Astrocyte of the spinal cord (primary cell): Measurements from ENCODE around the gene SVEP1.
A peak's percentile ranks its signal among the peaks of the same experiment; 100 is the strongest.

ENCODE experiments used
- DNase-seq: peaks from one replicate; pipeline ENCODE4 v3.0.0; 2011; ENCODE audit warnings: low read depth, low spot score
- H3K4me3 ChIP-seq: 2 replicates; pipeline ENCODE4 v1.5.1; 2011; ENCODE audit warnings: low read depth, mild to moderate bottlenecking, low read length, moderate library complexity
- in situ Hi-C: cut with HindIII; loops from 2 replicates; pipeline ENCODE4 v1.10.0; 2017; ENCODE audit warnings: low sequenced_read_pairs
- TF ChIP-seq, protein P1 (sequence below): IDR thresholded peaks from 2 replicates; pipeline ENCODE4 v1.5.1; 2012; ENCODE audit warnings: low read depth, mild to moderate bottlenecking, low read length, inconsistent platforms

Gene SVEP1

DNA sequence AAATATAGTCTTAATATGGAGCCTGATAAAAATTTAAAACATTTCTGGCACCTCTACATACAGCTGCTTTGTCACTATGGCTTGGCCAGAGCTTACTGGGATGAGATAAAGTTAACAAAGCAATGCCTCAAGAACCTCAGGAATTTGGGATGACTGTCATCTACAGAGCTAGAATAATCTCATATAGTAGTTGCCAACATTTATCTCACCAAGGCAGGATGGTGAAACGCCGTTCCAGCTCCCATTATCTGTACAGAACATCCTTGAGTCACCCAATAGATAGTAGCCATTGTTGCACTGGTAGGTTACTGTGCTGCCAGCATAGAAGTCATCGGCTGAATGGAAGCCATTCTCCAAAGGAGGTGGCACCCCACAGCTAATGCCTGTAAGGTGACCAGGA is 147.3 kb downstream of the SVEP1 start:
- in situ Hi-C loops: no loop called here
- TF ChIP-seq, protein P1, sequence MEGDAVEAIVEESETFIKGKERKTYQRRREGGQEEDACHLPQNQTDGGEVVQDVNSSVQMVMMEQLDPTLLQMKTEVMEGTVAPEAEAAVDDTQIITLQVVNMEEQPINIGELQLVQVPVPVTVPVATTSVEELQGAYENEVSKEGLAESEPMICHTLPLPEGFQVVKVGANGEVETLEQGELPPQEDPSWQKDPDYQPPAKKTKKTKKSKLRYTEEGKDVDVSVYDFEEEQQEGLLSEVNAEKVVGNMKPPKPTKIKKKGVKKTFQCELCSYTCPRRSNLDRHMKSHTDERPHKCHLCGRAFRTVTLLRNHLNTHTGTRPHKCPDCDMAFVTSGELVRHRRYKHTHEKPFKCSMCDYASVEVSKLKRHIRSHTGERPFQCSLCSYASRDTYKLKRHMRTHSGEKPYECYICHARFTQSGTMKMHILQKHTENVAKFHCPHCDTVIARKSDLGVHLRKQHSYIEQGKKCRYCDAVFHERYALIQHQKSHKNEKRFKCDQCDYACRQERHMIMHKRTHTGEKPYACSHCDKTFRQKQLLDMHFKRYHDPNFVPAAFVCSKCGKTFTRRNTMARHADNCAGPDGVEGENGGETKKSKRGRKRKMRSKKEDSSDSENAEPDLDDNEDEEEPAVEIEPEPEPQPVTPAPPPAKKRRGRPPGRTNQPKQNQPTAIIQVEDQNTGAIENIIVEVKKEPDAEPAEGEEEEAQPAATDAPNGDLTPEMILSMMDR: no peak
- no peak for DNase-seq
- H3K4me3 ChIP-seq: no peak overlapping the region

DNA sequence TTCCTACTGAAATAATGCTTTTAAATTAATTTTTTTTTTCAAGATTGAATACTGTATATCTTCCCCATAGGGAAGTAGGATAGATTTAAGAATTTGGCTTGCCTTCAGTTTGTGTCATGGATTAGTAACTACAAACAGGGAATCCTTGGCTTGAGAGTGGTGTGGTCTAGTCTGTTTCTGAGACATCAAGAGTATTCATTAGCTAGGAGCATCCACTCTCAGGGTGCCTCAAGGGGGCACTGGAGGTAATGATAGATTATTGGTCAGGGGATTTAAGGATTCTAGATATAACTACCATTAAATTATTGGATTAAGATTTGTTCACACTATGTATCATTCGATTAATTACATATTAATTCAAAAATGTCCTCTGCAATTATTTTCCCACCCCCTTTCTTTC is 150.1 kb downstream of the SVEP1 start:
- TF ChIP-seq, protein P1: peak; percentile 26
- no peak overlapping the region for H3K4me3 ChIP-seq
- no peak for DNase-seq
- in situ Hi-C loops: no loop called here

DNA sequence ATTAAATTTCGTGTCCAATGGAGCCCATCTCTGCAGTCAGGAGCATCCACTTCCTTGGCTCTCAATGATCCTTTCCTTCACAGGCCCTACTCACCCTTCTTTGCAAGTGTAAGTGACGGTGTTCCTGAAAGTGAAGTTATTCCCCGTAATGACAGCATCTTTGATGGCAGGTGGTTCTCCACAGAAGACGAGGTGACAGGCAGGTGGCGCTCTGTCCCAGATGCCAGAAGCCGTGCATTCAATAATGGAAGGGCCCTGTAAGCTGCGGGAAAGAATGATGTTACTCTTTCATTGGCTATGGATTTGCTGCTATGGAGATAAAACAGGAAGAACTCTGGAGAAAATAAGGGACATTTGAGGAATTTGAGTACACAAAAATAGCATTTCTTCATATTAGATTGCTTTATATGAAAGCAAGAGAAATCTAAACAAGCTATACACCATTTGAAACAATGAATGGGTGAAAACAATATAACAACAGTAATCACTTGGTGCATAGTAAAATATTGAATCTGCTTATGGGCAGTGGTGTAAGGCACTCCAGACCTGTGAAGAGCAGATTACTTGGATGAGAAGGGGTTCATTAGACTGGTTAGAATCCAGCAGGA is 151.9 kb downstream of the SVEP1 start:
- in situ Hi-C loops: no loop called here
- H3K4me3 ChIP-seq: no peak overlapping the region
- TF ChIP-seq, protein P1: peak; percentile 77
- DNase-seq: peak; percentile 53

DNA sequence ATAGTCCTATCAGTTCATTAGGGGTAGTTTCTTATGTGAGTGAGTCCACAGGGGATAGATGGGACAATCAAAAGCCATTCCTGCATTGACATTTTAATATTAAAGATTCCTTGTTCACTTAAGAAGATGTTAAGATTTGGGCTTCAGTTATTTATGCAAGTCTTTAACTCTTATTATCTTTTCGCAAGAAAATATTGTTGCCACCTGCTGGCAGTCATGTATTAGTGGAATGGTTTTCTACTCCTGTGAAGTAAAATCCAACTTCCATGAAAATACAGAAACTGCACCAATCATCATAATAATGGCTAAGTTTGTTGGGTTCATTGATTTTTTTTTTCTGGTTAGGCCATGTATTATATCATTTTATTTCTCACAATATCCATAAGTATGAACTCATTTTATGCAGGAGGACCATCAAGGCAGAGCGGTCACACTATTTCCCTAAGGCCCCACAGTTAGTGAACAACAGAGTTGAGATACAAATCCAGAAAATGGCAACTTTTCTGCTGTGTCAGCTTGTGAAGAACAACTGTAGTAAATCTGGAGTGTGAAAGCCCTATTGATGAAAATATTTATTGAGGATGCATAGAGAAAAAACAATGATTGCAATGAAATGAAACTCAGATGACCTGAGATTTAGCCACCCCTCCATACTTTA is 153.4 kb downstream of the SVEP1 start:
- DNase-seq: peak; percentile 51
- no peak overlapping the region for H3K4me3 ChIP-seq
- in situ Hi-C loops: no loop called here
- TF ChIP-seq, protein P1: peak; percentile 51

DNA sequence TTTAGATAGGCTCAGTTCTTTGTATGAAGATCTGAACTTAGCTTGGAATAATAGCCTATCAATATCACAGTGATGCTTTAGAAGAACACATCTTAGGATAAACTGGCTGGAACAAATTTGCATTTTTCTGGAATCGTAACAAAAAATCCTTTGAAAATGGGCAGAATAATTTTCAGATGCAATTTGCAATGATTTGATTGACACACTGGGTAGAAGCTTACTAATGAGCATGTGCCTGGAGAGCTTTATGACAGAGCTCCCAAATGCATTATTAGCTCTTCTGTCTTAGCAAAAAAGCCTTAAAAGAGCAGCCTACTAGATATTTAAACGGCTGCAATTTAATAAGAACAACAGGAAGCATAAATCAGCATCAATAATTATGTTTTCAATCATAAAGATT is 165.1 kb downstream of the SVEP1 start:
- in situ Hi-C loops: no loop called here
- no peak overlapping the region for H3K4me3 ChIP-seq
- no peak for DNase-seq
- TF ChIP-seq, protein P1: no peak

DNA sequence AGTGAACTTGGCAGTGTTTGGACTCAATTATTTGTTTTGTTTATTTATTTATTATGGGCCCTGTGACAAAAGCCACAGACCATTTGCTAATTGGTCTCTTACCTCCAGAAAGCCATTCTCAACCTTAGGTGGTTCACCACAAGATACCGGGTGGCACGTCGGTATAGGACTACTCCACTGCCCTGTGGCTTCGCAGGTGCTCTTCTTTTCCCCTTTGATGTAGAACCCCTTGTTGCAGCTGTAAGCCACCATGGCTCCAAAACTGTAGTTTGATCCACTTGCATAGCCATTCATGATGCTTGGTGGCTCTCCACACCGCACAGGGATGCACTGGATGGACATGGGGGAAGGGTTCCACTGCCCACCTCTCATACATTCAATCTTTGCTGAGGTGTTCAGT is 168.6 kb downstream of the SVEP1 start:
- DNase-seq: no peak
- H3K4me3 ChIP-seq: no peak overlapping the region
- TF ChIP-seq, protein P1: no peak
- in situ Hi-C loops: no loop called here
